ENCODE measurements around the gene PCDHGA1.

DNA sequence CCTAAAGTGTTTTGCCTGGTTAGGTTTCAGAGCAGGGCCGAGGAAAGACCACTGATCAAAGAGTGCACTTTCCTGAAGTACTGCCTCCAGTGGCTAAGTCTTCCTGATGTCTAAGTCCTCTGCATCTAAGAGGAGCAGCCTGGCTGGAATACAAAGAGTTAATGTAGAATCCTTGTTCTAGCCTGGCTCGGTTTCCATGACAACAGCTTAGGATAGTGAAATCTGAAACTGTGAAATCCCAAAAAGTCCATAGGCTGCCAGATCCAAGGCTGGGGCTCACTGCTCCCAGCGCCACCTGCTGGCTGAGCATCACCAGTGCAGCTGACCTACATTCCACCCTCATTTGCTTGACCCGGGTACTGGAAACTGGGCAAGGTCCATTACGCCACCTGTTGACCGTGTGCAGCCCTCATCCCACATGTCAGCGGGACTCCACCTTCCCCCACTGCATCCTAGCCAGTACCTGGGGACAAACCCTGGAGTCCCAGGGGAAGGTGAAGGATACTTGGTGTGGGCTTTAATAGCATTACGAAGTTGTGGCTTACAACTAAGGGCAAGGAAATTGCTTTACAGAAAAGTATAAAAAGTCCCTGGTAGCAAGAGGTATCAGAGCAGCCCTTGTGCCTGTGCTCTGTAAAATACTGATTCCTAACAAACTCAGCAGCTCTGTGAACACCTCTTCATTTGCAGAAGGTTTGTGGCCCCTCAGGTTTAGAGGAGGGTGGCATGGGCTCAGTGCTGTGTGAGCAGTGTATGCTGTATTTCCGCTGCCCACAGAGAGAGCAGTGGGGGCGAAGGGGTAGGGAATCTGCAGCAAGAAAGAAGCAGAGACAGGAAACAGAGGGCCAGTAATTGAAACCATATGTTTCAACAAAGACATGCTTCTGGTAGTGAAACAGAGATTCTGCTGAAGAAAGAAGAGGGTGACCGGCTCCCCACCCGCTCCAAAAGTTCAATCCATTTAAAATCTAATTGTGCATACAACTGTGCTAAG, 194.6 kb downstream of the PCDHGA1 start:
- TF ChIP-seq, protein P1, sequence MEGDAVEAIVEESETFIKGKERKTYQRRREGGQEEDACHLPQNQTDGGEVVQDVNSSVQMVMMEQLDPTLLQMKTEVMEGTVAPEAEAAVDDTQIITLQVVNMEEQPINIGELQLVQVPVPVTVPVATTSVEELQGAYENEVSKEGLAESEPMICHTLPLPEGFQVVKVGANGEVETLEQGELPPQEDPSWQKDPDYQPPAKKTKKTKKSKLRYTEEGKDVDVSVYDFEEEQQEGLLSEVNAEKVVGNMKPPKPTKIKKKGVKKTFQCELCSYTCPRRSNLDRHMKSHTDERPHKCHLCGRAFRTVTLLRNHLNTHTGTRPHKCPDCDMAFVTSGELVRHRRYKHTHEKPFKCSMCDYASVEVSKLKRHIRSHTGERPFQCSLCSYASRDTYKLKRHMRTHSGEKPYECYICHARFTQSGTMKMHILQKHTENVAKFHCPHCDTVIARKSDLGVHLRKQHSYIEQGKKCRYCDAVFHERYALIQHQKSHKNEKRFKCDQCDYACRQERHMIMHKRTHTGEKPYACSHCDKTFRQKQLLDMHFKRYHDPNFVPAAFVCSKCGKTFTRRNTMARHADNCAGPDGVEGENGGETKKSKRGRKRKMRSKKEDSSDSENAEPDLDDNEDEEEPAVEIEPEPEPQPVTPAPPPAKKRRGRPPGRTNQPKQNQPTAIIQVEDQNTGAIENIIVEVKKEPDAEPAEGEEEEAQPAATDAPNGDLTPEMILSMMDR (IDR thresholded peaks at IDR 0.05 in 4 of 5, conservative IDR thresholded peaks at IDR 0.05 in 1 of 5) = peak; percentile 98 to 99 (median 99)
- no peak for TF ChIP-seq POLR2A (IDR thresholded peaks at IDR 0.05)
